ENCODE measurements around the gene HK1.

GRCh38 chr10:69405221-69405620 lies 126.9 kb downstream of the HK1 start:
- TF ChIP-seq, protein P1, sequence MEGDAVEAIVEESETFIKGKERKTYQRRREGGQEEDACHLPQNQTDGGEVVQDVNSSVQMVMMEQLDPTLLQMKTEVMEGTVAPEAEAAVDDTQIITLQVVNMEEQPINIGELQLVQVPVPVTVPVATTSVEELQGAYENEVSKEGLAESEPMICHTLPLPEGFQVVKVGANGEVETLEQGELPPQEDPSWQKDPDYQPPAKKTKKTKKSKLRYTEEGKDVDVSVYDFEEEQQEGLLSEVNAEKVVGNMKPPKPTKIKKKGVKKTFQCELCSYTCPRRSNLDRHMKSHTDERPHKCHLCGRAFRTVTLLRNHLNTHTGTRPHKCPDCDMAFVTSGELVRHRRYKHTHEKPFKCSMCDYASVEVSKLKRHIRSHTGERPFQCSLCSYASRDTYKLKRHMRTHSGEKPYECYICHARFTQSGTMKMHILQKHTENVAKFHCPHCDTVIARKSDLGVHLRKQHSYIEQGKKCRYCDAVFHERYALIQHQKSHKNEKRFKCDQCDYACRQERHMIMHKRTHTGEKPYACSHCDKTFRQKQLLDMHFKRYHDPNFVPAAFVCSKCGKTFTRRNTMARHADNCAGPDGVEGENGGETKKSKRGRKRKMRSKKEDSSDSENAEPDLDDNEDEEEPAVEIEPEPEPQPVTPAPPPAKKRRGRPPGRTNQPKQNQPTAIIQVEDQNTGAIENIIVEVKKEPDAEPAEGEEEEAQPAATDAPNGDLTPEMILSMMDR (IDR thresholded peaks at IDR 0.05), result no peak
- TF ChIP-seq, protein P2, sequence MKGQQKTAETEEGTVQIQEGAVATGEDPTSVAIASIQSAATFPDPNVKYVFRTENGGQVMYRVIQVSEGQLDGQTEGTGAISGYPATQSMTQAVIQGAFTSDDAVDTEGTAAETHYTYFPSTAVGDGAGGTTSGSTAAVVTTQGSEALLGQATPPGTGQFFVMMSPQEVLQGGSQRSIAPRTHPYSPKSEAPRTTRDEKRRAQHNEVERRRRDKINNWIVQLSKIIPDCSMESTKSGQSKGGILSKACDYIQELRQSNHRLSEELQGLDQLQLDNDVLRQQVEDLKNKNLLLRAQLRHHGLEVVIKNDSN (CRISPR knock-in tag; IDR thresholded peaks at IDR 0.05), result no peak
- TF ChIP-seq, protein P3, sequence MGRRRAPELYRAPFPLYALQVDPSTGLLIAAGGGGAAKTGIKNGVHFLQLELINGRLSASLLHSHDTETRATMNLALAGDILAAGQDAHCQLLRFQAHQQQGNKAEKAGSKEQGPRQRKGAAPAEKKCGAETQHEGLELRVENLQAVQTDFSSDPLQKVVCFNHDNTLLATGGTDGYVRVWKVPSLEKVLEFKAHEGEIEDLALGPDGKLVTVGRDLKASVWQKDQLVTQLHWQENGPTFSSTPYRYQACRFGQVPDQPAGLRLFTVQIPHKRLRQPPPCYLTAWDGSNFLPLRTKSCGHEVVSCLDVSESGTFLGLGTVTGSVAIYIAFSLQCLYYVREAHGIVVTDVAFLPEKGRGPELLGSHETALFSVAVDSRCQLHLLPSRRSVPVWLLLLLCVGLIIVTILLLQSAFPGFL (CRISPR knock-in tag; IDR thresholded peaks at IDR 0.05; ENCODE audit: borderline replicate concordance), result no peak
- no peak for TF ChIP-seq ZNF512 (CRISPR knock-in tag; IDR thresholded peaks at IDR 0.05; ENCODE audit: borderline replicate concordance)
